Activated T-cell treated with anti-CD3 and anti-CD28 coated beads, Interleukin-2, amount 50 U/mL, for 1 hour (primary cell): ENCODE measurements around the gene PROK1.

ENCODE experiments used
- DNase-seq: peaks from one replicate; pipeline ENCODE4 v3.0.0-alpha.2; 2020

The PROK1 gene

DNA sequence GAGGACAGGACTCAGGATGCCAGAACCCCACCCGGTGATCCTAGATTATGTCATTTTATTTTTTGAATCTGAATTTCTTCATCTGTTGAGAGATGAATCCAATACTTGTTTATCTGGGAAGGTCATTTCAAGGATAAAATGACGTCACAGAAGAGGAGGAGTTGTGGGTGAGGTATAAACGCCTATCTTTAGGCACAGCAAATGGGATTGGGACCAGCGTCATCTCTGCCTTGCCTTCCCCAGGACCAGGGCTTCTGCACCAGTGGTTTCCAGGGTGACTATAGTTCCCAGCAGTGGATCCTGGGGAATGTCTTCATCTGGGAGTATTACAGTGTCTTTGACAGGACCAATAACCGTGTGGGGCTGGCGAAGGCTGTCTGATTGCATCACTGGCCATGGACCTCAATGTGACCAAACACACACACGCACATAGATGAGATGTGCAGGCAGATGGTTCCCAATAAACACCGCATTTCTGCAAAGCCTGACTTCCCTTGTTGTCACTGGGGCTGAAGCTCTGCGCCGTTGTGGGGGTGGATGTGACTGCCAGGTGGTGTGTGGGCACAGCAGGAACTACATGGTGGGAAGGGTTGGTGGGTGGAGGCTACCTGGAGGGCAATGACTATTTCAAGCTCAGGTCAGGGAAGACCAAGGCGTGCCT lies 40.0 kb downstream of the PROK1 start:
- DNase-seq = no peak

DNA sequence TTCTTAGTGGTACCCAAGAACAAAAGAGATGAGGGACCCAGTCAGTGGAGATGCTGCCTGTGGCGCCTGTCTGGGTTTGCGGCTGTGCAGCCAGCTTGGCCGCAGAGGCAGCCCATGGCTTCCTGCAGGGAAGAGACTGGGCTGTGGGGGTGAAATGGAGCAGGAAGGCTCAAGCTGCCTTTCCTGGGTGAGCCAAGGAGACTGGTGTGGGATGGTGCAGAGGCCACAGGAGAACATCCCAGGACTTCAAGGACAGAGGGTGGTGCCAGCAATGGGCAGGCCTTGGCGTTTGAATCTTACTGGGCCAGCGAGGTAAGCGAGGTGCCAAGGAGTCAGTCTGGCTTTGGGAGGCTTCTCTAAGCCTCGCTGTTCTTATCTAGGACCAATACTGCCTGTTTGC lies 41.6 kb downstream of the PROK1 start:
- no peak for DNase-seq

DNA sequence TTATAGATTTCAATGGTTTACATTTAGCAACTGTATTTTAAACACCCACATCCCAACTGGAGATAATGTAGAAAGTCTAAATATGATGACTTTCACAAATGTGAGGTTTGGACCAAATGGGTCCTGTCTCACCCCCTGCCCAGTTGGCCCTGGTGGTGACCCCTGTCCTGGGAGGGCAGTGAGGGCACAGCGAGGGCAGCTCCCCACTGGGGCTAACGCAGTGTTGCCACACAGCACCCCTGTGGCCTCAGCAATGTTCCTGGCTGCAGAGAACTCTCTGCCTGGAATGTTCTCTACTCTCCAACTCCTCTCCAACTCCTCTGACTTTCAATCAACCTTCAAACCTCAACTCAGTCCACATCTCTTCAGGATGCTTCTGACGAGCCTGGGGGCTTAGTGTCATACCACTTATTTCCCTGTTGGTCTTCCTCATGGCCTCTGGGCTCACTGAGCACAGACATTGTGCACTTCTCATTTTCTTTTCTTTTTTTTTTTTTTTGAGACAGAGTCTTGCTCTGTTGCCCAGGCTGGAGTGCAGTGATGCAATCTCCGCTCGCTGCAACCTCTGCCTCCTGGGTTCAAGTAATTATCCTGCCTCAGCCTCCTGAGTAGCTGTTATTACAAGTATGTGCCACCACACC lies 42.2 kb downstream of the PROK1 start:
- no peak for DNase-seq

DNA sequence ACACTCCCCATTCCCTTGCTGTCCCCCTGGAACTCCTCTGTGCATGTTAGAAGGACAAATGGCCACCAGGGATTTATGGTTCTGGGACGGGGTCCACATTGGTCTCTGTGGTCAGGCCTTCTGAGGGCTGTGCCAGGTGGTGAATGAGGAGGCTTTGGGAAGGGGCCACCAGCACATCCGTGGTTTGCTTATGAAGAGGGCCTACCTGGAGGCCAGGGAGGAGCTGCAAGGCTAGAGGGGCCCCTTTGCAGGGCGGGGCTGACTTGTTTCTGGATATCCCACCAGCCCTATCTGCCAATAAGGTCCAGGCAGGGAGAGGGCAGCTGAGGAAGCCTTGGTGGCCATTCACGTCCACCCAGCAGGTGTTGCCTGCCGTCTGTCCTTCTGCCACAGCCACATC lies 43.1 kb downstream of the PROK1 start:
- DNase-seq = no peak

DNA sequence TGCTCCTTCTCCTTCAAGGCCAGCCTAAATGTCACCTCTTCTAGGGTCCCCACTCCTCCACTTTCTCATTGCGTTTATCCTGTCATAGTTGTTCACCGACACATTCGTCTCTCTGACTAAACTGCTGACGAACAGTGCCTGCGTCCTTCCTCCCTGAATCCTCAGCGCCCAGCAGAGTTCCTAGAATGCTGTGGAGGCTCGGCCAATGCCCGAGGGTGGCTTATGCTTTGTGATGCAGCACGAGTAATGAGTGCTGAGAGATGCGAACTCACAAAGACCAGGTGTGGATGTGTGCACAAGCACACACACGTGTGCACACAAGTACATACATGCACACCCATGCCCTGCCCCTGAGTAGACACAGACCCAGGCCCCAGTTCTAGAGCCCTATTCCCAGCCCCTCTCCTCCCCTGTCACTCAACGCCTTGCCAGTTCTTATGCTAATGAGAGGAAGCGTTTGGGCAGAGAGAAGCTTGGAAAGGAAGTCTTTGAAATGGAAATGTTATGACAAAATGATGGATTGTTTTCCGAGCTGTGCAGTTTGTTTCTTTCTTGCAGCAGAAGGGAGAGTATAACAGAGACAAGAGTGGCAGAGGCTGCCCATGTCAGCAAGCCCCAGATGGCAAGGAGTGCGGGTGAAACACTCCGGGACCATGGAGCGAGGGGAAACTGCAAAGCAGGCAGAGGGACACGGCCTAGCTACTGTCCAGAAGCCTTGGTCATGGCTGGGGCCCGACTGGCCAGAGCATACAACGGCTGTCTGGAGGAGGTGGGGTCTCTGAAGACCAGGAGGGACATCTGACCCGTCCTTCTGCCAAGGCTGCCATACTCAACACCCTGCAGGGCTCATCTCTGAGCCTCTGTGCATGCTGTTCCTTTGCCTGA lies 43.8 kb downstream of the PROK1 start:
- no peak for DNase-seq

DNA sequence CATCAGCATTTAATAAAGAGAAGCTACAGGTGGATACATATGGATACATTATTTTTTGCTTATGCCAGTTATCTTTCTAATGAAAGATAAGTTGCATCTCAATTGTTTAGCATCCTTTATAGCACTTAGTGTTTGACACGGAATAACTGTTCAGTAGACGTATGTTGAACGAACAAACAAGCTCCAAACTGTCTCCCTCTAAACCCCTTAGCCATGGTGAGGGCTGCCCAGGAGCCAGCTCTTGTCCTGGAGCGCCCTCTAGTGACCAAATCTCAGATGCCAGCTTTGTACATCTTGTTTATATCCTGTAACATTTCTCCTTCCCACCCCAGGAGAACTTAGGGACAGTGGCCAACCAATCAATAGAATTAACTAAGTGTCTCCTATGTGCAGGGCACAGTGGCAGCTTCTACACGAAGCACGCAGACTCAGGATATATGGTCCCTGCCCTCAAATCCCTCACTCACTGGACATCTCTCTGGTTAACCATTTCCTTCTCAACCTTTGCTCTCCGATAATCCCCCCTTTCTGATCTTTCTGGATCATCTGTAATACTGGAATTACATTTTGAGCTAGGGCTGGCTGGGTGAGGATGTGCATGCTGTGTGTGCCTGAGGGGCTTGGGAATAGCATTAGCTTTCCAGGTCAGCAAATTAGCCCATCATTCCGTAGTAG lies 45.1 kb downstream of the PROK1 start:
- DNase-seq = peak; percentile 71

DNA sequence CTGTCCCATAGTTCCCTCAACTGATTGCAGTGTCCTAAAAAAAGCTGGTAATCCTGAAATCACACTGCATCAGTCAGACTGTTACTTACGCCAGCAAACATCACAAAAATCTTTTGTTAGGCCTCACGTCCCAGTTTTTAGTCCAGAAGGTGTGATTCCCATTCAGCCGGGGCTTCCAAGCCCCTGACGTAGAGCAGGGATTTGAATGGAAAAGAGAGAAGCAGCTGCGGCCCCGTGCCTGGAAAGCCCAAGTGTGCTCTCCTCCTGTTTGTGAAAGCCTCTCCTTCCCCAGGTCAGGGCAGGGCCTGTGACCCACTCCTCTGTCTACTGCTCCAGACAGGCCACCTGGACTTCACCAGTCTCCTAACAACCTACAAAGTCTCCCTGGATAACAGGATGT lies 47.3 kb downstream of the PROK1 start:
- DNase-seq = no peak

DNA sequence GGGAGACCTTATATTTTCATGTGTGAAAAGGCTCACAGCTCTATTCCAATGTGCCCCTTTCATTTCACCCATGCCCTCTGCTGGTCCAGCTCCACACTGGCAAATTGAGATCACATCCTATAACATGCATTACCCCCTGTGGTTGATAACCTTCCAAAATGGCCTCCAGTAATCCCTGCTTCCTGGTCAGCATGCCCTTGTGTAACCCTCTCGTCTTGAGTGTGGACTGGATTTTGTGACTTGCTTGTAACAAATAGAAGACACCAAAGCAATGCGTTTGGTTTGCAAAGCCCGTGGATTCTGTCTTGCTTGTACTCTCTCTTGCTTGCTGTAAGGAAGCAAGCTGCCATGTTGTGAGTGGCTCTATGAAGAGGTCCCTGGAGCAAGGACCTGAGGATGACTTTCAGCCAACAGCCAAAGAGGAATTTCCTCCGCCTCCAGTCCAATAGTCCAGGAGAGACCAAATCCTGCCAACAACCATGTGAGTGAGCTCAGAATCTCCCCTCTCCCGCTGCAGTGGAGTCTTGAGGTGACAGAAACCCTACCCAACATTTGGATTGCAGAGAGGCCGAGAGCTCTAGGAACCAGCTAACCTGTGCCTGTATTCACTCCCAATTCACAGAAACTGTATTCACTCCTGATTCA lies 50.7 kb downstream of the PROK1 start:
- DNase-seq = no peak

DNA sequence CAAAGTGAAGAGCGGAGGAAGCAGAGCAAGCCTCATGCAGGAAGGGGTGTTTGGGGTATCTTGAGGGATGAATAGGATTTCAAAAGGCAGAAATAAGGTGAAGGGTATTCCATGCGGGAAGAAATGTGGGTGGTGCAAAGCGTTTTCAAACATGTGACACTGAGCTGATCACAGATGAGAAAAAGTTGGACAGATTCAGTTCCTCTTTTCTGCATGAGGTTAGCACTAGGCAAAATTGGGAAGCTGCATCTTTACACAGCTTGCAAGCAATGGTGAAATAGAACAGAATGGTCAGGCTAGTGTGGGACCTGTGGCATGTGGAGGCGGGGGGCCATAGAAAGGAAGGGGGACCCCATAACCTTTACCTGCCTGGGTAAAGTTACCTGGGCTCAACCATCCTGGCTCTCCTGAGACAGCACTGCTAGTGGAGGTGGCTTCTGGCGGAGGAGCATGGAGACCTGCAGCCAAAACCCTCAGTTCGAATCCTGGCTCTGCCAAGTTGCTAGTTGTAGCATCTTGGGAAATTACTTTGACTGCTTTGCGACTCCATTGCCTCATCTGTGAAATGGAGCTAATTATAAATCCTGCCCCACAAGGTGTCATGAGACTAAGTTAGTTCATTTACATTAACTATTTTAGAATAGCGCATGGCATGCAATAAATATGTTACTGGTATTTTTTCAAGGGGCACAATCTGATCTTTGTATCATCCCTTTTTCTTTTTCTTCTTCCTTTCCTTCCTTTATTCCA lies 51.6 kb downstream of the PROK1 start:
- no peak for DNase-seq

DNA sequence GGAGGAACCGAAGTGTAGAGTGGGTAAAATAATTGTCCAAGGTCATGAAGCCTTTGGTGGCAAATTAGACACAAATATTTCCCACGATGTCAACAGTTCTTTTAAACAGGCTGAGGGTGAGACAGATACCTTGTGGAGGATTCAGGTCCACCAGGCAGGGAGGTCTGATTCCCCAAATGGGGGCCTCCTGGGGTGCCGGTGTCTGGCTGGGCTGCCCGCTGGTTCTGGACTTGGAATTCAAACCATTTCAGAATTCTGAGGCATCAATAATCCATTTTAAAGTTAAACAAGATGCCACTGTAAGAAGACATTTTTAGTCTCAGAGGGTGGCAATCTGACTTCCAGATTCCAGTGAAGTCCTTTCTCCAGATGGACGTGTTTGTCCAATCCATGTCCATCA lies 52.5 kb downstream of the PROK1 start:
- no peak for DNase-seq

DNA sequence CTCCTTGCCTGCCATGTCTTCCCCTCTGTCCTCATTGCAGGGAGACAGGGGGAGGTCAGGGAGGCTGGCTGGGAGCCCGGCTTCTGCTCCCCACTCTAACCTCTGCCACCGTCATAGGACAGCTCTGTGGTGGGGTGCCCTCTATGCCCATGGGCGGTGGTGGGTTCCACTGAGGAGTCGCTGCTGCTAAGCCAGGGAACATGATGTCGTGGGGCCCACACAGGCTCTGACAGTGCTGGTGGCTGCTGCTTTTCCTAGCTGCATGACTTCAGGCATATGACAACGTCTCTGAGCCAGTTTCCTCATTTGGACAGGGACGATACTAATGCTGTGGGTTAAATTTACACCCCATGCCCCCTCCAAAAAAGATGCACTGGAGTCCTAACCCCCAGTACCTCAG lies 53.3 kb downstream of the PROK1 start:
- no peak for DNase-seq

DNA sequence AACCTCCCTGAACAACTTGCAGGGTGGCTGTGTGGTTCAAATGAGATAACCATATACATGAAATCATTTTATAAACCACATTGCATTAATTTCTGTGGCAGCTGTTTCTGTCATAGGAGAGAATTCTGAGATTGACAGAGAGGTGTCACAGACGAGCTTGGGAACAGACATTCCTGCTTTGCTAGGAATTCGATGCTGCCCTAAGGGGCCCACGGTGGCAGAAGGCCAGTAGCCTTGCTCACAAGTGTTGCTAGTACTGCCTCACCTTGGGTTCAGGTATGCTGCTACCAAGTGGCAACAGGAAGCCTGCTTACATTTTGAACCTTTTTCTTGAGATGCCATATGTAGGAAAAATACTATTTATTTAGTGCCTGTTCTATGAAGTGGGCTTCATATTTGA lies 54.6 kb downstream of the PROK1 start:
- DNase-seq = no peak

DNA sequence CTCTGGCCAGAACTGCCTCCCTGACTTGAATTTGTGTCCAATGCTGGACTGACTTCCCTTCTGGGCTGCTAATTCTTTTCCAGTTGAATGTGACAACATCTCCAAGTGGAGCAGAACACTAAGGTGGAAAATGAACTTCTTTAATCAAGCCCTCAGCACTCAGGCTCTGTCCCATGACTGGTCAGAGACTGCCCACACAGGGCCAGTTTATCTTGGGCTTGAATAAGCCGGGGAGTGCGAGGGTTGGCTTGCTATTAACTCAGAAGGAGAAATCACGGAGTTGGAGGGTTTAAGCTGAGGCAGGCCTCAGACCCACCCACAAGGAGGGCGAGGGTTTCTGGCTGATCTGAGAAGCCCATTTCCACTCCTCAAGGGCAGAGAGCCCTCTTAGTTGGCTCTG lies 55.6 kb downstream of the PROK1 start:
- DNase-seq = no peak
